Small intestine (tissue), 7 donors: ENCODE results near the gene PDCD11. TPM values are rescaled to one million over a fixed set of nuclear protein-coding genes. Genes with fewer than 3 reads are reported as not detected.
"Not testable (repeated sequence)": the region's sequence is repeated elsewhere in the genome, so short reads cannot be mapped to it uniquely, and the experiment has no call there.

ENCODE experiments used
- DNase-seq, 2 donors: peaks; one replicate each; pipeline versions ENCODE4 v3.0.0 to v3.0.0-alpha.2; 2013
- FAIRE-seq: peaks from 2 replicates; lab custom pipeline; 2012; peaks lifted over from hg19 to GRCh38; lab: Jason Lieb, UNC
- H3K27ac ChIP-seq, 3 donors: one replicate each; pipeline ENCODE4 v1.5.1; 2013; ENCODE audit warnings: low read length in 2 of 3, mild to moderate bottlenecking in 2 of 3, control low read depth in 1 of 3, inconsistent platforms in 1 of 3, low read depth in 1 of 3, moderate library complexity in 1 of 3
- H3K27me3 ChIP-seq, 3 donors: one replicate each; pipeline ENCODE4 v1.6.1; 2013; ENCODE audit warnings: low read length in 3 of 3, inconsistent platforms in 1 of 3; ENCODE audit not compliant: control insufficient read depth in 3 of 3, insufficient read depth in 3 of 3
- H3K36me3 ChIP-seq, 3 donors: one replicate each; pipeline ENCODE4 v1.6.1; 2013; ENCODE audit warnings: low read length in 3 of 3, inconsistent platforms in 1 of 3, low read depth in 1 of 3, mild to moderate bottlenecking in 1 of 3, moderate library complexity in 1 of 3; ENCODE audit not compliant: control insufficient read depth in 3 of 3, insufficient read depth in 2 of 3
- H3K4me1 ChIP-seq, 3 donors: one replicate each; pipeline ENCODE4 v1.6.1; 2013; ENCODE audit warnings: low read length in 2 of 3, inconsistent platforms in 1 of 3, low read depth in 1 of 3, mild to moderate bottlenecking in 1 of 3, moderate library complexity in 1 of 3; ENCODE audit not compliant: control insufficient read depth in 3 of 3, insufficient read depth in 2 of 3
- H3K4me3 ChIP-seq, 3 donors: one replicate each; pipeline ENCODE4 v1.5.1; 2013; ENCODE audit warnings: low read length in 3 of 3, control low read depth in 1 of 3, inconsistent platforms in 1 of 3, low read depth in 1 of 3, mild to moderate bottlenecking in 1 of 3, moderate library complexity in 1 of 3
- H3K9me3 ChIP-seq, 2 donors: one replicate each; pipeline ENCODE4 v1.6.1; 2013; ENCODE audit warnings: low read depth in 1 of 2, low read length in 1 of 2; ENCODE audit not compliant: control insufficient read depth in 2 of 2, insufficient read depth in 1 of 2
- WGBS, 3 donors: extraction: QIAGEN DNeasy Blood & Tissue Kit; methylation state at CpG; one replicate each; pipeline ENCODE4 v1.1.7; 2013; 5-methylcytosine and 5-hydroxymethylcytosine counted together
- polyA plus RNA-seq, 4 donors: library from polyadenylated mRNA; stranded (reverse) in 3 of 4; unstranded in 1 of 4; fragments of 200-250 nt in 3 of 4; fragments of 120-200 nt in 1 of 4; gene quantifications; one replicate each; pipeline versions ENCODE4 v1.2.1 to v1.2.3, GENCODE V29; 2013
- donor health status: healthy with polysubstance abuse.
- donor health status: control.
- donor health status: control.
- donor health status: Bipolar disorder and iron deficiency.
- donor health status: healthy.

The PDCD11 gene
- polyA plus RNA-seq, 4 donors: 5.9 to 21.0 (median 13.3) TPM

DNA sequence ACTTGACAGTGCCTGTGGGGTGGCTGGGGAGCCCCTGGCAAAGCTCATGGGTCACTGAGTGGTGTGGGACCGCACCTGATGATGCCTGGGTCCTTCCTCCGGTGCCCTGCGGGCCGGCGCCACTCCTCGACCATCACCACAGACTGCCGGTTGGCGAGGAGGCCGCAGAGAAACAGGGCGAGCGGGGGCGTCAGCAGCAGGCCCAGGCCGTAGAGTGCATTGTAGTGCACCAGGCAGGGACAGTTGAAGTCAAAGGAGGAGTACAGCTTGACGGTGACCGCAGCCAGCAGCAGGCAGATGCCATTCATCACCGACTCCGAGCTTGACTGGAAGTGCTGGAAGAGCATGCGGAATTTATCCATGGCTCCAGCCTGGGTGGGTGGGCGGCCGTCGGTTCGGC lies 82.2 kb downstream of the PDCD11 start:
- H3K4me1 ChIP-seq: no peaks in the 10 kb centered on the region
- H3K27ac ChIP-seq: no peak overlapping the region
- H3K27me3 ChIP-seq: no peaks in the 10 kb centered on the region
- WGBS, 3 donors: 86 to 93% (median 91%) methylated on average over 22 of the region's 22 CpGs
- no peak overlapping the region for H3K4me3 ChIP-seq
- no peaks in the 10 kb centered on the region for H3K36me3 ChIP-seq
- no peak for FAIRE-seq
- no peaks in the 10 kb centered on the region for H3K9me3 ChIP-seq
- DNase-seq: no peak

DNA sequence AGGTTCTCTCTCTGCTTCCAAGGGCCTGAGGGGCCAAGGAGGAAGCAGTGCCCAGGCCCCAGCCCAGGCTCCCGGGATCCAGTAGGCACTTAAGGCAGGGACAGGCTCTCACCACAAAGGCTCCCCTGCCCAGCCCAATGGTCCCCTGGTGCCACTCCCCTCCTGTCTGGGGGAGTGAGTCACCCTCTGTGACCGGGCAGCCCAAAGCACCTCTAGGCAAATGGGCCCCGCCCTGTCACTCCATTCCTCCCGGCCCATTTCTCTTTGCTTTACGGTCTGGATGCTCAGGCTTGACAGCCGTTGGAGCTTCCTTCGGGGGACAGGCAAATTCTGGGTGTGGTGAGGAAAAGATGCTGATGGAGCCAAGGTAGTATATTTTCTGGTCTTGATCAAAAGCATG lies 82.7 kb downstream of the PDCD11 start, which contains the start of gene CALHM3:
TSS of gene CALHM3 (minus strand) at position 106 of the 400 bp plus-strand sequence. CDS start 208 bp downstream, outside the sequence.
- peak in 1 of 2 donors; percentile 25 for DNase-seq
- Histone ChIP-seq H3K27ac (no peak within 1 kb of the TSS), H3K36me3 (no peaks in the 10 kb centered on the region), H3K4me3 (no peak within 1 kb of the TSS), H3K27me3 (no peaks in the 10 kb centered on the region), H3K9me3 (no peaks in the 10 kb centered on the region), H3K4me1 (no peaks in the 10 kb centered on the region)
- 22 to 74% (median 40%) methylated on average over 7 of the region's 7 CpGs for WGBS, 3 donors
- FAIRE-seq: no peak

DNA sequence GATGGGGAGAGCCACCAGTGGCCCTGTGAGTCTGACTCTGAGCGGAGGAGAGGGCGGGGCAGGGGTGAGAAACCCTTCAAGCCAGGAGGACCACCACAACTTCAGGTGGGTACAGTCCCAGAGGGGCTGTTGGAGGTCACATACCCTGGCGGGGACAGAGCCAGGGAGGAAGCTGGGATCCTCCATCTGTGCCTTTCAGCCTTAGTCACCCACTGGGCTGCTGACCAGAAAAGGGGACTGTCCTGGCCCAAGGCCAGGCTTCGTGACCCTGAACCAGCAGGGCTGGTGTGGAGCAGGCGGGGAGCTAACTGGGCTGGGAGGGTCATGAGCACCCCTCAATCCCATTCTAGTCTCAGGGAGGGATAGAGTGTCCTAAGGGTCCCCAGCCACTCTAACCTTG lies 84.1 kb downstream of the PDCD11 start:
- no peaks in the 10 kb centered on the region for H3K27me3 ChIP-seq
- no peak overlapping the region for H3K4me3 ChIP-seq
- H3K9me3 ChIP-seq: no peaks in the 10 kb centered on the region
- no peak overlapping the region for H3K27ac ChIP-seq
- DNase-seq (no peak), FAIRE-seq (no peak)
- H3K4me1 ChIP-seq: no peaks in the 10 kb centered on the region
- no peaks in the 10 kb centered on the region for H3K36me3 ChIP-seq
- WGBS, 3 donors: 75 to 83% (median 80%) methylated on average over 5 of the region's 5 CpGs

DNA sequence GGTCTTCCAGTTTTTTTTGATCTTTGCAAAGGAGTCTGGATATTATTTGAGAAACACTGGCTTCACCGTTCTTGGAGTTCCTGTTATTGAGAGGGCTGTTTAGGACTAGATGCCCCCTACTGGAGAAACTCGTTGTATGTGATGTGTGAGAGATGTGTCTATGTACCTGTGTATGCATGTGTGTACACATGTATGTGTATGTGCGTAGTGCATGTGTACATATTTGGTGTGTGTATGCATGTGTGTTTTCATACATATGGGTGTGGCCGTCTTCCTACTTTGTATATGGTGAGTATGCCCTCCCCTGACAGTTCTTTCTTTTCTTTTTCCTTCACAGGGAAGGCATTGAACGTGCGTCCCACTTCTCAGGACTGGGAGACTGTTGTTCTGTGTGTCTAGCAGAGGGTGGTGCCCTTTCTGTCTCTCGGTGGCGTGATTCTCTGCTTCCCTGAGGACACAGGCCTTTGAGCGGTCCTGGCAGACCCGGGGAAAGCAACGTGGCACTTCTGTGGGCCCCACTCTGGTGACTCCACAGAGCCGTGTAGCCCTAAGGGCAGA lies 85.6 kb downstream of the PDCD11 start:
- Histone ChIP-seq H3K4me1 (no peaks in the 10 kb centered on the region), H3K9me3 (no peaks in the 10 kb centered on the region), H3K27ac (no peak overlapping the region), H3K36me3 (no peaks in the 10 kb centered on the region), H3K4me3 (no peak overlapping the region), H3K27me3 (no peaks in the 10 kb centered on the region)
- FAIRE-seq (no peak), DNase-seq (peak; percentile 71)
- 63 to 64% (median 64%) methylated on average over 12 of the region's 12 CpGs for WGBS, 3 donors

DNA sequence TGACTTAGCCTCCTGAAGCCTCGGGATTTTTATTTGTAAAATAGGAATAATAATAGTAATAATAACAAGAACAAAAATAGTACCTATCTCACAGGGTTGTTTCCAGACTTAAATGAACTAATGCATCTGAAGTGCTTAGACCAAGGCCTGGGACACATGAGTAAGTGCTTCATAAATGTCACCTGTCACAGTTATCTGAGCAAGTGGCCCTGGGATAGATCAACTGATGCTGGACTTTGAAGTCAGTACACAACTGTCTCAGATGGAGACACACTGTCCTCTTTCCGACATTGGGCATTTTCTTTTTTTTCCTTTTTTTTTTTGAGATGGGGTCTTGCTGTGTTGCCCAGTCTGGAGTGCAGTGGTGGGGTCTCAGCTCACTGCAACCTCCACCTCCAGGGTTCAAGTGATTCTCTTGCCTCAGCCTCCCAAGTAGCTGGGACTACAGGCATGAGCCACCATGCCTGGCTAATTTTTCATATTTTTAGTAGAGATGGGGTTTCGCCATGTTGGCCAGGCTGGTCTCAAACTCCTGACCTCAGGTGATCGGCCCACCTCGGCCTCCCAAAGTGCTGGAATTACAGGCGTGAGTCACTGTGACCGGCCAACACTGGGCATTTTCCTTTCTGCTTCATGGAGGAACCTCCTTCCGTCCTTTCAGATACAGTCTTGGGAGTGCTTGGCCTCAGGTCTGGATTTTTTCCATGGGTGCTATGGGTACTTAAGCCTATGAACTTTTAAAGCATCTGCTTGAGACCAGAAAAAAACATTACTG lies 90.4 kb downstream of the PDCD11 start:
- not testable (repeated sequence) for H3K27ac ChIP-seq, H3K27me3 ChIP-seq, DNase-seq, H3K4me3 ChIP-seq, H3K9me3 ChIP-seq, H3K36me3 ChIP-seq, FAIRE-seq, H3K4me1 ChIP-seq
- whole genome bisulfite sequencing, 3 donors: 84 to 89% (median 88%) methylated on average over 8 of the region's 8 CpGs

DNA sequence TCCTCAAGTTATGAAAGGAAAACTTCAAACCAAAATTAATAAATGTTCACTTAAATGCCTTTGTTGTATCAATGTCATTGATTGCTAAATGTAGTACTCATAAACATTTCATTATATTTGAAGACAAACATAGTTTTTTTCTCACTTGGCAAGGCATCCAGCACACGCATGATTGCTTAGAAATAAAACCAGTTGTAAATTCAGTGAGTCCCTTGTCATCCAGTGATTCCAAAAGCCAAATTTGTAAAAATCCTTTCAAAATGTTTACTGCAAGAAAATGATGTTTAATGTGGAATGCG lies 90.9 kb downstream of the PDCD11 start:
- H3K27me3 ChIP-seq: no peaks in the 10 kb centered on the region
- no peak overlapping the region for H3K4me3 ChIP-seq
- H3K36me3 ChIP-seq: no peaks in the 10 kb centered on the region
- DNase-seq (no peak), FAIRE-seq (no peak)
- peaks cover 0 to 10% (median 0%) of the 10 kb centered on the region in 3 donors for H3K4me1 ChIP-seq
- H3K9me3 ChIP-seq: no peaks in the 10 kb centered on the region
- no peak overlapping the region for H3K27ac ChIP-seq
- WGBS, 3 donors: 73 to 86% (median 79%) methylated on average over 2 of the region's 2 CpGs

DNA sequence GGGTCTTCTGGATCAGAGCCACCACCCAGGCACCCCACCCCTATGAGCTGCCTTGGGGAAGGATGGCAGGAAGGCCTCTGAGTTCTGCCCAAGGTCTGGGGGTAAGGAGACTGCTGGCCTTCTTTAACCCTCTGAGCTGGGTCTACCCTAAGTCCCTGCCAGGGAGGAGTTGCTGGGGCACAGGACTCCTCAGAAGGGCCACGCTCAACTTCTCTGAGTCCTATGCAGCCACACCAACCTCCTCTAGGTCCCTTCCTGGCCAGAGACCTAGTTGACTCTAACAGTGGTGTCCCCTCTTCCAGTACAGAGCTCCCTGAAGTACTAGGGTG lies 94.5 kb downstream of the PDCD11 start:
- Histone ChIP-seq H3K4me3 (no peak overlapping the region), H3K4me1 (peaks cover 0 to 27% (median 0%) of the 10 kb centered on the region in 3 donors), H3K27ac (no peak overlapping the region), H3K36me3 (no peaks in the 10 kb centered on the region), H3K27me3 (peaks cover 0 to 14% (median 4%) of the 10 kb centered on the region in 3 donors), H3K9me3 (no peaks in the 10 kb centered on the region)
- FAIRE-seq (no peak), DNase-seq (no peak)
- 85 to 91% (median 89%) methylated on average over 1 of the region's 1 CpG for WGBS, 3 donors

DNA sequence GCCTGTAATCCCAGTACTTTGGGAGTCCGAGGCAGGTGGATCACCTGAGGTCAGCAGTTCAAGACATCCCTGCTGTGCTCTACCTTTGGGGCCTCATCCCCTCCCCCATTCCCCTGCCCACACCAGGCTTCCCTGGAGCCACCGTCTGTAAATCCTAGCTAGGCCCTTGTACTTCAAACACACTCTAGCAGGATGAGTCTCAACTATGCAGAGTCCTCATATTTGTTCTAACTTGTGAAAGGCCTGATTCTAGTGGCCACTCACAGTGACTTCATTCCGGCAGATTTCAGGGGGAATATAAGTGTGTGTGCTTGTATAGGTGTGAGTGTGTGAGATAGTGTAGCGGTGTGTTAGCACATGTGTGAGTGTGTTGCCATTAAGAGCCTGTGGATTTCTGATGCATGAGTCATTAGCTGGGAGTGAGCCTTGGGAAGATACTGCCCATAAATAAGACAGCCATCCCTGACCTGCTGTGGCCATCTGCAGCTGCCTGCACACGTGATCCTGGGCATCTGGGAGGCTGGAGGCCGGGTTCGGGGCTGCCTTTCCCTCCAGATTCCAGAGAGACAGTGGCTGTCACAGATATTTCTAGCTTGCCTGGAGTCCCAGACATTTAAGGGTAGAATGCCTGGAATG lies 95.4 kb downstream of the PDCD11 start:
- Histone ChIP-seq H3K9me3 (no peaks in the 10 kb centered on the region), H3K4me1 (peaks cover 0 to 27% (median 0%) of the 10 kb centered on the region in 3 donors), H3K27me3 (peaks cover 0 to 14% (median 4%) of the 10 kb centered on the region in 3 donors), H3K27ac (peak overlapping the region in 1 of 3 donors; percentile 66), H3K4me3 (no peak overlapping the region), H3K36me3 (no peaks in the 10 kb centered on the region)
- 58 to 64% (median 61%) methylated on average over 7 of the region's 7 CpGs for WGBS, 3 donors
- no peak for FAIRE-seq
- DNase-seq: peak; percentile 49 to 76
